Keratinocyte (primary cell): Measurements from ENCODE around the gene GUF1. TPM values are rescaled to one million over a fixed set of nuclear protein-coding genes. Genes with fewer than 3 reads are reported as not detected.
A peak's percentile ranks its signal among the peaks of the same experiment; 100 is the strongest.

Experiments used
- DNase-seq: peaks from one replicate; pipeline ENCODE4 v3.0.0-alpha.2; 2011; ENCODE audit warnings: low read depth, missing footprints, low spot score
- FAIRE-seq: peaks from 2 replicates; lab custom pipeline; 2011; peaks lifted over from hg19 to GRCh38; lab: Jason Lieb, UNC
- H2AFZ ChIP-seq: 2 replicates; pipeline ENCODE4 v1.6.0; 2012; ENCODE audit warnings: low read length, control low read depth, inconsistent platforms; ENCODE audit not compliant: control insufficient read depth
- H3K27ac ChIP-seq: 2 replicates; pipeline ENCODE4 v1.5.1; 2011; ENCODE audit warnings: low read length; ENCODE audit not compliant: control insufficient read depth, insufficient read depth
- H3K27me3 ChIP-seq: 3 replicates; pipeline ENCODE4 v1.6.0; 2011; ENCODE audit warnings: low read length; ENCODE audit not compliant: control insufficient read depth, insufficient read depth; ENCODE audit errors: extremely low read depth
- H3K36me3 ChIP-seq, 2 experiments: 2 replicates in 1 of 2; 3 replicates in 1 of 2; pipeline ENCODE4 v1.5.1; 2011; ENCODE audit warnings: low read length in 2 of 2, mild to moderate bottlenecking in 1 of 2; ENCODE audit not compliant: control insufficient read depth in 2 of 2, insufficient read depth in 2 of 2; ENCODE audit errors: extremely low read depth in 1 of 2
- H3K4me1 ChIP-seq: 3 replicates; pipeline ENCODE4 v1.5.1; 2011; ENCODE audit warnings: low read length; ENCODE audit not compliant: control insufficient read depth, insufficient read depth; ENCODE audit errors: extremely low read depth
- H3K4me2 ChIP-seq: 3 replicates; pipeline ENCODE4 v1.6.0; 2011; ENCODE audit warnings: low read depth, low read length; ENCODE audit not compliant: control insufficient read depth, insufficient read depth; ENCODE audit errors: extremely low read depth
- H3K4me3 ChIP-seq, 3 experiments: fragments of 200-600 bp in 1 of 3; sonication (generic) in 1 of 3; 2 replicates in 2 of 3; 3 replicates in 1 of 3; pipeline ENCODE4 v1.5.1; 2011 to 2016; ENCODE audit warnings: low read length in 3 of 3, mild to moderate bottlenecking in 3 of 3, control low read depth in 2 of 3, inconsistent platforms in 1 of 3, low read depth in 1 of 3, mixed read lengths in 1 of 3, mixed run types in 1 of 3, moderate library complexity in 1 of 3; ENCODE audit not compliant: control insufficient read depth in 2 of 3, insufficient read depth in 2 of 3; ENCODE audit errors: extremely low read depth in 1 of 3
- H3K79me2 ChIP-seq: 2 replicates; pipeline ENCODE4 v1.6.0; 2012; ENCODE audit warnings: low read length; ENCODE audit not compliant: control insufficient read depth, insufficient read depth
- H3K9ac ChIP-seq: 3 replicates; pipeline ENCODE4 v1.6.0; 2011; ENCODE audit warnings: low read length; ENCODE audit not compliant: control insufficient read depth, insufficient read depth; ENCODE audit errors: extremely low read depth
- H3K9me1 ChIP-seq: 3 replicates; pipeline ENCODE4 v1.6.0; 2011; ENCODE audit warnings: low read length; ENCODE audit not compliant: control insufficient read depth, insufficient read depth; ENCODE audit errors: extremely low read depth
- H3K9me3 ChIP-seq: 2 replicates; pipeline ENCODE4 v1.5.1; 2012; ENCODE audit warnings: low read depth, low read length; ENCODE audit not compliant: control insufficient read depth
- H4K20me1 ChIP-seq: 3 replicates; pipeline ENCODE4 v1.6.0; 2011; ENCODE audit warnings: low read length; ENCODE audit not compliant: control insufficient read depth, insufficient read depth; ENCODE audit errors: extremely low read depth
- CTCF ChIP-seq, 3 experiments: IDR thresholded peaks in 1 of 3; conservative IDR thresholded peaks in 1 of 3; optimal IDR thresholded peaks in 1 of 3; 2 replicates in 2 of 3; 3 replicates in 1 of 3; pipeline versions ENCODE3 to v1.5.1; 2011; ENCODE audit warnings: low read length in 3 of 3, mild to moderate bottlenecking in 3 of 3, moderate library complexity in 2 of 3, control low read depth in 1 of 3, inconsistent platforms in 1 of 3; ENCODE audit not compliant: insufficient read depth in 2 of 3; ENCODE audit errors: extremely low read depth in 1 of 3
- EZH2 ChIP-seq: IDR thresholded peaks from one replicate; pipeline ENCODE4 v1.6.1; 2012; ENCODE audit warnings: inconsistent platforms, mild to moderate bottlenecking, low read length, moderate library complexity
- dilution Hi-C: fragments of 300-500 bp; cut with MboI; formaldehyde crosslinking; loops from one replicate; pipeline ENCODE4 v1.7.0; 2020; ENCODE audit warnings: low sequenced_read_pairs; ENCODE audit not compliant: extremely low pct_ligation_motif_present
- polyA plus RNA-seq, 5 experiments: library from polyadenylated mRNA; depleted of rRNA in 3 of 5; stranded (reverse) in 3 of 5; stranded (forward) in 1 of 5; unstranded in 1 of 5; fragments of >200 nt; gene quantifications; 1 replicate in 1 of 5; 2 replicates in 3 of 5; 3 replicates in 1 of 5; pipeline versions ENCODE4 v1.2.1 to v1.2.3, GENCODE V29; 2011 to 2012; ENCODE audit warnings: missing spikeins in 2 of 5, low read depth in 1 of 5, low replicate concordance in 1 of 5

The GUF1 gene
- polyA plus RNA-seq, 1 donor (not counting 4 experiments of a cell fraction or from before 2014, with no cell fraction given), result 24.3 TPM

GRCh38 chr4:44679060-44679459, 840 bp downstream of the GUF1 start:
- FAIRE-seq, result no peak

GRCh38 chr4:44684648-44685047, 6.4 kb downstream of the GUF1 start:
- Histone ChIP-seq H2AFZ (no peak overlapping the region), H3K4me1 (peaks cover 3% of the 10 kb centered on the region), H3K79me2 (peaks cover 23% of the 10 kb centered on the region), H3K27ac (no peak overlapping the region), H3K4me3 (no peak overlapping the region), H4K20me1 (no peaks in the 10 kb centered on the region), H3K4me2 (no peak overlapping the region), H3K36me3 (peaks cover 5 to 10% of the 10 kb centered on the region in 2 experiments), H3K9me3 (no peaks in the 10 kb centered on the region), H3K9me1 (no peaks in the 10 kb centered on the region), H3K27me3 (no peaks in the 10 kb centered on the region), H3K9ac (no peak overlapping the region)
- no peak for TF ChIP-seq CTCF (optimal IDR thresholded peaks at IDR 0.05 in 1 of 3, IDR thresholded peaks at IDR 0.05 in 1 of 3, conservative IDR thresholded peaks at IDR 0.05 in 1 of 3; ENCODE audit: extremely low read depth in 1 of 3, insufficient read depth in 2 of 3, low read length in 3 of 3)
- TF ChIP-seq EZH2, result no peak
- FAIRE-seq (no peak), DNase-seq (no peak)
- dilution Hi-C loops, result no loop called here

More at GRCh38 chr4:44679060-44679459, 840 bp downstream of the GUF1 start:
- DNase-seq, result no peak
- Histone ChIP-seq H3K36me3 (peaks cover 0 to 3% of the 10 kb centered on the region in 2 experiments), H3K27me3 (no peaks in the 10 kb centered on the region), H3K9ac (peak overlapping the region; percentile 97), H4K20me1 (no peaks in the 10 kb centered on the region), H3K9me3 (no peaks in the 10 kb centered on the region), H3K27ac (peak overlapping the region; percentile 95), H3K4me1 (peaks cover 7% of the 10 kb centered on the region), H3K9me1 (no peaks in the 10 kb centered on the region), H2AFZ (peak overlapping the region; percentile 100), H3K4me2 (peak overlapping the region; percentile 95), H3K79me2 (peaks cover 37% of the 10 kb centered on the region), H3K4me3 (peak overlapping the region; percentile 83 to 97 (median 91))
- dilution Hi-C loops, result no loop called here
- TF ChIP-seq CTCF (optimal IDR thresholded peaks at IDR 0.05 in 1 of 3, IDR thresholded peaks at IDR 0.05 in 1 of 3, conservative IDR thresholded peaks at IDR 0.05 in 1 of 3; ENCODE audit: extremely low read depth in 1 of 3, insufficient read depth in 2 of 3, low read length in 3 of 3) (no peak), EZH2 (no peak)
